Nucleus accumbens (tissue), 56 donors: ENCODE results near the gene ASB6.
A peak's percentile ranks its signal among the peaks of the same experiment; 100 is the strongest.
"Not testable (repeated sequence)": the region's sequence is repeated elsewhere in the genome, so short reads cannot be mapped to it uniquely, and the experiment has no call there.

ENCODE experiments used
- DNase-seq, 56 donors: peaks; one replicate each; lab custom pipeline; 2025; lab: John Stamatoyannopoulos, UW

The ASB6 gene

DNA sequence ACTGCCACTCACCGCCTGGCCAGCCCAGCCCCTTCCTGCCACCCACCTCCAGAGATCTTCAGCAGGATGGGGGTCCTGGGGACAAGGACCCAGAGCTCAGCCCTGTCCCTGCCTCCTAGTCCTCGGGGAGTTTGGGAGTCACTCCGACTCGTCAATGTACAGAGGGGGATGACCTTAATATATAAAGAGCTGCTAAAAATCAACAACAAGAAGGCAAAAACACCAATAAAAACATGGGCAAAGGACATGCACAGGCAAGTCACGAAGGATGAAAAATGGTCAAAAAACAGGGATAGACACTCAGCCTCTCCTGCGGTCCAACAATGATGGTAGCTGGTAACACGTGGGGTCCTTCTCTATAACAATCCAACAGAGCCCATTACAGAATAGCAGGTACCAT lies 4.7 kb upstream of the ASB6 start:
- no peak for DNase-seq

DNA sequence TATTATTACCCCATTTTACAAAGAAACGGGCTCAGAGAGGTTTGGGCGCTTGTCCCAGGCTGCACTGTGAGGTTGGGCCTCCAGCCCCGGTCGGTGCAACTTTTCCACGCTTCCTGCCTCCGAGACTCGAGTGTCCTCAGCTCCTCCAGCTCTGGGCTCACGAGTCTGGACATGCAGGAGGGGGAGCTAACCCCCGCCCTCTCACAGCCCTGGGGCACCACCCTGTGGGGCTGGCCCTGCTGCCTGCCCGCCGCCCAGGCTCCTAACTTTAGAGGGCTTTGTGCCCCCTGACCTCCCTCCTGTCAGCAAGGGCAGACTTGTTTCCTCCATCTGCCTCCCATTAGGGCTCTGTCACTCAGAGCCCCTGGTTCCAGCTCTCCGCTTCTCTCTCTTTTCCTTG lies 4.3 kb upstream of the ASB6 start:
- no peak for DNase-seq

DNA sequence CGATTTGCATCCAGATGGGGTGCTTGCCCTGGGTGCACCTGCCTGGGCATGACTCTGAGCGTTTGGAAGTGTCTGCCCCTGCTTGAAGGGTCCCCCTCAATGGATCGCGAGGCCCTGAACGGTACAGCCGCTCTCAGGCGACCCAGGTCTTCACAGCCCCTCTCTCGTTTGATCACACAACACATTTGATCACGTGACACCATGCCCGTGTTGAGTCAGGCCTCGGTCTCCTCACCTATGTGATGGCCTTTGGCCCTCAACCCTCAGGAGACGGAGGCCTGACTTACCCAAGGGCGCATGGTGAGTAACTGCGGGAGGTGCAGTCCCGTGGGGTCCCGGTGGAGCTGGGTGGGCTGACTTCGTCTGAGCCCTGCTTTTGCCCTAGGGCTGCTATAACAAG lies 3.0 kb upstream of the ASB6 start:
- DNase-seq: no peak

DNA sequence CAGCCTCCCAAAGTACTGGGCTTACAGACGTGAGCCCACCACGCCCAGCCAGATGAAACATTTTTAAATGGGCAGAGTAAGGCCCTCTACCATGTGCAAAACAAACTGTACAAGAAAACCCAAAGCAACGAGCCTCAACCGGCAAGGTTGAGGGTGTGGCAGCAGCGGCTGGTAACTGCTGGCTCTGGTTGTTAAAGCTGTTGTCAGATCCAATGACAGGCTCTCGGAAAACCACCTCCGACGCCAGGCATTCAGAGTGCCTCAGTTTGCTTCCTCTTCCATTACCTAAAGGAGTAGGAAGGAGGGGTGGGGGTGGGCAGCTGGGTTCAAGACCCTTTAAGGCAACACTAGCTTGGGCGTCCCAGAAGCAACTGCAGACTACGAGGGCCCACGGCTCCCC lies 2.4 kb upstream of the ASB6 start:
- no peak for DNase-seq

DNA sequence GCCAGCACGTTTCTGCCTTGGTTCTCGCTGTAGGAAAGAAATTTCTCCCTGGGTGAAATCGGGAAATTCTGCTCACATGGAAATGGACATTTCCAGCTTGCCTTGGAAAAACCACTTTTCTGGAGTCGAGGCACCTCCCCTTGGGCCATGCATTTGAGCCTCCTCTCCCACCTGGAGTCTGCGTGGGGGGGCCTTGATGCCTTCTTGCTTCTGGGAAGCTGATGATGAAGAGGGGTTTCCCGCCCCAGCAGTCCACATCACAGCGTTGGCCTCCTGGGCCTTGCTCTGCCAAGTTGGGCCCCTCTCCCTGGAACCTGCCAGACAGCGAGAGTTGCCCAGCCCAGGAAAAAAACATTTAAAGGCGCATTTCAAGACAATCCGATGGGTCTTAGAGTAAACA lies 1.8 kb upstream of the ASB6 start:
- DNase-seq: no peak

DNA sequence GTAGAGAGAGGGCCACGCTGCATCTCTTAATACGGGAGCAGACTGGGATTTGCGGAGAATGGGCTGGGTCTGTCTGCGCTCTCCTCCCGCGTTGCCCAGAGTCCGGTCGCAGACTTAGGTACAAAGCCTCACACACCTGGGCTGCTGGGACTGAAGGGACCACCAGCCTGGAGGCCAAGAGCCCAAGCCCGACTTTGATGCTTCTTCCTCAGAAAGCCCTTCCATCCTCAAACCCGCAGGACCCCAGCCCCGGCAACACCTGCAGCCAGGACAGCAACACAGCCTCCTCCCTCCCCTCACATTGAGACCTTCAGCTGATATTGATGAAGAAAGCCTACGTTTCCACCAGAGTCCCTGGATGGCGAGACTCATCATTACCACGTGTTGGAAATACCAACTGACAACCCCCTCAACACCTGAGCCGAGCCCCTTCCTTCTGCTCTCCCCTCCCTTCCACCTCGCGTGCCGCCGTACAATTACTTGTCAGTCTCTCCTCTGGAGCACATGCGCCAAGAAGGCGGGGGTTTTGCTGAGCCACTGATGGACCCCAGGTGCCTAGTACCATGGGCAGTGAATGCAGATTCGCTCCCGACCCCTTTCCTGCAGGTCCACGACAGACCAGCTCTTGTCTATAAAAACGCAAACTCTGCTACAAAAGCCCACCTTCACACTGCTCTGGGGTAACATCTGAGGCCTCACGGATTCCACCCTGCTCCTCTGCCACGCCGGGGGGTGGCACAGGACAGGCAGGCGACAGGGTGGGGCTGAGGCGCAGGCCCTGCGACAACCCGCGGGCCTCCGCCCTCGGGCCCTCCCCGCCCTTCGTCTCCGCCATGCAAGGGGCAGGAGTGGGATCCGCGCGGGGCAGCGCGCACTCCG lies 841 bp downstream of the ASB6 start:
- DNase-seq: peak in 7 of 56 donors; percentile 12 to 44 (median 28)

DNA sequence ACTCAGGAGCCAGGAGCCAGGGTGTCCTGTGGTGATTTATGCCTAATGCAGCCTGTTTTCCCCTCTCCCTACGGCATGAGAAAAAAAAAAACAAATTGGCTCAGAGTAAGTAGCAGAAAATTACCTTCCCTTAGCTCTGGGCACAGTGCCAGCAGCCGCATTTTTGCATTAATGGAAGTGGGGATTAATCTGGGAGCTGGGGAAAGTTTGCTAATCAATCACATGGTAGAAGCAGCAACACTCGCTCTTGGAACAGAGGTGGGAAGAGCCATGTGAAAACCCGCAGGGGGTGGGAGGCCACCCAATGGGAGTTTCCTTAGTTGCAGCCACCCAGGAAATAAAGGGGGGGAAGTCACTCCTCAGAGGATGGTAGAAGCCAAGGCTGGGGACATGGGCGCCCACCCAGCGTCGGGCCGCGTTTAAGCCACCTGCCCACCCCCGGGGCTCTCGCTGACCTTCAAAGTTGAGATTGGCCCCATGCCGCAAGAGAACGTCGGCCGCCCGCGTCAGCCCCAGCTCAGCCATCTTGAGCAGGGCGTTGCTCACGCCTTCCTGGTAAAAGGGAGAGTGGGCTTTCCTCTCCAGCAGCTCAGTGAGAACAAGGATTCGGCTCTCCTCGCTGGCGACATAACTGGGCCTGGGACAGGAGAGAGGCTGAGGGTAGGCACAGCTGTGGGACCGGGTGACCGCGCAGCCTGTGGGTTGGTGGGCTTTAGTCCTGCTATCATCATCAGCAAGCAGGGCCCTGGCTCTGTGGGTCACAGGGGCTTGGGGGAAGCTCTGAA lies 1.7 kb downstream of the ASB6 start:
- peak in 39 of 56 donors; percentile 14 to 88 (median 60) for DNase-seq

DNA sequence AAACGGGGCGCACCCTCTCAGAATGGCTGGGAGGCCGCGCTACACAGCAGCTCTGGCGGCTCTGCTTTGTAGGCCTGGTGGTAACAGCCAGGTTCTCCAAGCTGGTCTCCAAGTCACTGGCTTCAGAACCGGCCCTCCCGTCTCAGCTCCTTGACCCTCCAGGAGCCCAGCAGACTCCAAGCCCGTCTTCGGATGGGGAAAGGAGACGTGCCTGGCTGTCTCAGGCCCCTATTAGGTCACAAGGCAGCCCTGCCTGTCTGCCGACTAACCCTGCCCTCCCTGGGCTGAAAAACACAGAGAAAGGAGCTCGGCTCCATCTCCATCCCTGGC lies 2.2 kb downstream of the ASB6 start:
- DNase-seq: no peak

DNA sequence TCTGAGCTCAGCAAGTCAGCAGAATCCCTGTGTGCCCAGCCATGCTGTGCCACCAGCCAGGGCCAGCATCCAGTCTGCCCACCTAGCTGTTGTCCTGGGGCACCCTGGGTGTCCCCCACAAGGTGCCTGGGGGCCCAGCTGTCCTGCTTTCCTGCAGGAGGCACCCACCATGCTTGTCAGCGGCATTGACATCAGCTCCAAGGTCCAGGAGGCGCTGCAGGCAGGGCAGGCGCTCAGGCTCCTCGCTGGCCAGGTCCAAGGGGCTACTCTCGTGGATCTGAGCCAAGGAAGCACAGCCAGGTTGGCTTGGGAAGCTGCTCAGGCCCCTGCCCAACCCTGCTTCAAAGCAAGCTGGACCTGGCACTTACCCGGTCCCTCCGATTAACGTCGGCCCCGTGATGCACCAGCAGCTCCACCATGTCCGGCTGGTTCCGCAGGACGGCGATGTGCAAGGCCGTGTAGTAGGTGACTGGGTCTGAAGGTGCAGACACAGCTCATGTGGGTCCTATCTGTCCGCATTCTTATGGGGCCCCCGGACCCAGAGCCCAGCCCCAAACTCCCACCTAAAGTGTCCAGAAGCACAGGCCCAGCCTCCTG lies 2.8 kb downstream of the ASB6 start:
- DNase-seq: no peak

DNA sequence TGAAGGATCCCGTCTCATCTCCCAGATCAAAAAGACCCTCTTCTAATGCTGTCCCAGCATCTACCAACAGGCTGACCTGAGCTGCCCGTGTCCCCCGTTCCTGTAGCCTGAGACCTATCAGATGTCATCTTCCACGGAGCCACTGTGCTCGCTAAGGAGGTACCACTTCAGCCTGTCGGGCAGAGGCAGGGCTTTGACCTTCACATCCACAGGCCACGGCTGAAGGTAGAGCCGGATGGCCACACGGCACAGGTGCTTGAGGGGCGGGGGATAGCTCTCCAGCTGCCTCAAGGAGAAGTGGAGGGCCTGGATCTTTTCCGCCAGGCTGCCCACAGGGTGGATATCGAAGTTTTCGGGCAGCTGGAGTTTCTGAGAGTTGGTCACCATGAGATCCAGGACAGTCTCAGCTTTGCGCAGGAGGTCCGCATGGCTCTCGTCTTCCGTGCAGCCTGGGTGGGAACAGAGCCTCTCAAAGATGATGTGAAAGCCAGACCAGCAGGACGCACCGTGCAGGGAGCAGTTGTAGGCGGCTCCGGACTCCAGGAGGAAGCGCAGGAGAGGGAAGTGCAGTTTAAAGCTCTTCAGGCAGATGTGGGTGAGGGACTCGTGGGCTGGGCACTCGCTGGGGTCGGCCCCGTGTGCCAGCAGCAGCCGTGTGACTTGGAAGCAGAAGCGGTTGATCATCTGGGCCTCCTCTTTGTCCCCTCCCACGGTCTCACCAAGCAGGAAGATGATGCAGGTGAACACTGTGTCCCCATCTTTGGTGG lies 4.1 kb downstream of the ASB6 start:
- DNase-seq: no peak

DNA sequence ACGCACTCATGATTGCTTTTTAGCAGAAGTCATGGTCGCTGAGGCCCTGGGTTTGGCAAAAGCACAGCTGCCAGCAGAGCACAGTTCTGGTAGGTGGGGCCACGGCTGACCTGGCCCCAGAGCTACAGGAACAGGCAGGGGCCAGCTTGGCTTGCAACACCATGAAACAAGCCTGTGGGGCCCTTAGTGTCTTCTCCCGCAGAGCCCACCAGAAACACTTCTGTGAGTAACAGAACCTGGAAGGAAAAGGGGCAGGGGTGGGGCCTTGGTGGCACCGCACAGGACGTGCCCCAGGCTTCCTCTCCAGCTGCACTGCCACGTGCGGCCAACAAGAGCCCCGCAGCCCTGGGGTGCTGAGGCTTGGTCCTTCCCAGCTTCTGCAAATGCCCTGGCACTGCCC lies 4.8 kb downstream of the ASB6 start:
- no peak for DNase-seq

DNA sequence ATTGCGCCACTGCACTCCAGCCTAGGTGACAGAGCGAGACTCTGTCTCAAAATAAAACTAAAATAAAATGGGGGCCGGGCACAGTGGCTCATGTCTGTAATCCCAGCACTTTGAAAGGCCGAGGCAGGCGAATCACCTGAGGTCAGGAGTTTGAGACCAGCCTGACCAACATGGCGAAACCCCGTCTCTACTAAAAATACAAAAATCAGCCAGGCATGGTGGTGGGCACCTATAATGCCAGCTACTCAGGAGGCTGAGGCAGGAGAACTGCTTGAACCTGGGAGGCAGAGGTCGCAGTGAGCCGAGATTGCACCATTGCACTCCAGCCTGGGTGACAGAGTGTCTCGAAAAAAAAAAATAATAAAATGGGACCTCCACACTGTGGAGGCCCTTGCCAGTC lies 5.6 kb downstream of the ASB6 start:
- DNase-seq: not testable (repeated sequence)

DNA sequence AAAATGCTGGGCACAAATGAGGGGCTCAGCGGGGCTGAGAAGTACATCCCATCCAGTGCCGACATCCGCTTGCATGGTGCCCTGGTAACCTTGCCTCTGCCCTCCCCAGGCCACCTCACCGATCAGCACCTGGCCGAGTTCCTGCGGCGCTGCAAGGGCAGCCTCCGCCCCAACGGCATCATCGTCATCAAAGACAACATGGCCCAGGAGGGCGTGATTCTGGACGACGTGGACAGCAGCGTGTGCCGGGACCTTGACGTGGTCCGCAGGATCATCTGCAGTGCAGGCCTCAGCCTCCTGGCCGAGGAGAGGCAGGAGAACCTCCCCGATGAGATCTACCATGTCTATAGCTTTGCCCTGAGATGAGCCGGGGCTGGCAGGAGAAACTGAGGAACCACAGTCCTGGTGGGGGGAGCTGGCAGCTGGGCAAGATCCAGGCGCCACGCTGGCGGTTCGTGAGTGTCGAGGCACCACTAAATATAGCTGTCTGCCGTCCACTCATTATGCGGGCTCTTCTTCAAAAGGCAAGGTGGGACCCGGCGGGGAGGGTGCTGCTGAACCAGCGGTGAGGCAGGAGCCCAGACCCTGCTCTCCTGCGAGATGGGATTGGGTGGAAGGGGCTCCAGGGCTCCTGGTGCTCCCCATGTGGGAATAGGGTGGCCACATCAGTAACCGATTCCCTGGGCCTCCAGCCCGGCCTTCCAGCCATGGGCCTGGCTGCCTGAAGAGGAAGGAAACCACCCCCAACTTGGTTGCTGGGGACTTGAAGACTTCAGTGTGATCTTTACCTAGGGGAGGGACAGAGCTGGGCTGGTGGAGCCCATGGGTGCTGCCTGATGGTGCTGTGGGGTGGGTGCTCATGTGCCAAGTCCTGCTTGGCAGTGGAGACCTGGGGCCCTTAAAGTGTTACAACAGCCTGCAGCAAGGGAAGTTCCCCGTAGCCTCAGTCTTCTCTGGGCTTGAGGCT lies 6.6 kb downstream of the ASB6 start:
- no peak for DNase-seq

DNA sequence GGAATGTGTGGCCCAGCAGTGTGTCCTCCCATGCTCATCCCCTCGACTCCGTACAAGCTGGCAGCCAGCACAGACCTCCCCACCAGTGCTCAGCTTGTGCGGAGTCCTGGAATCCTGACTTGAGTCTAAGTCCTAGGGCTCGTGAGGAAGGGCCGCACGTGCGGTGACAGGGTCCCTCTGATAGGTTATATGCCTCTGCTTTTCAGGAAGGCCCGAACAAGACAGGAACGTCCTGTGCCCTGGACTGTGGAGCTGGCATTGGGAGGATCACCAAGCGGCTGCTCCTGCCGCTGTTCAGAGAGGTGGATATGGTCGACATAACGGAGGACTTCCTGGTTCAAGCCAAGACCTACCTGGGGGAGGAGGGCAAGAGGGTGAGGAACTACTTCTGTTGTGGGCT lies 8.1 kb downstream of the ASB6 start:
- DNase-seq: no peak

DNA sequence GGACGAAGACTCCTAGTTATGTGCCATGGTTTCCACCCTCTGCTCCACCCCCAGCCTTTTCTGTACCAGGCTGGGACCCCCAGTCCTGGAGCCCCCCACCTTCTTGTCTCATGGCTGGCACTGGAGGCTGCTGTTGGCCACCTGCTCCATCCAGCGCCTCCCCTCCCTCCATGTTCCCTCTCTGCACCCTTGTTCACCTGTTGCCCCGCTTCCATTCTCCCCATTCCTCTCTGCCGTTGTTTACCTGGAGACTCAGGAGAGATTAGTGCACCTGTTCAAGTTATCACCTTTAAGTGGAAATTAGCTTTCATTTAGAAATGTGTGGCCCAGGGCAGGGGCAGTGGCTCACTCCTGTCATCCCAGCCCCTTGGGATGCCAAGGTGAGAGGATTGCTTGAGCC lies 8.7 kb downstream of the ASB6 start:
- no peak for DNase-seq

DNA sequence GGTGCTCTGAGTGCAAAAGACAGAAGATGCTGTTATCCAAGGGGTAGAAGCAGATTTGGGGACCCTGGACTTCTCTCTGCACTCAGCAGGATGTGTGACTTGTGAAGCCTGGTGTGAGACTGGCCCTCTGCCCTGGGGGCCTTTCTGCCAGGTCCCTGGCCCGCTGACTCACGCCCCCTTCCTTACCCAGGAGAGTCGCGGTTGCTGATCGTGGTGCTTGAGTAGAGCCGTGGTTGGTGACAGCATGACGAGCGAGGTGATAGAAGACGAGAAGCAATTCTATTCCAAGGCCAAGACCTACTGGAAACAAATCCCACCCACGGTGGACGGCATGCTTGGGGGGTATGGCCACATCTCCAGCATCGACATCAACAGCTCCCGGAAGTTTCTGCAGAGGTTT lies 9.5 kb downstream of the ASB6 start:
- no peak for DNase-seq

DNA sequence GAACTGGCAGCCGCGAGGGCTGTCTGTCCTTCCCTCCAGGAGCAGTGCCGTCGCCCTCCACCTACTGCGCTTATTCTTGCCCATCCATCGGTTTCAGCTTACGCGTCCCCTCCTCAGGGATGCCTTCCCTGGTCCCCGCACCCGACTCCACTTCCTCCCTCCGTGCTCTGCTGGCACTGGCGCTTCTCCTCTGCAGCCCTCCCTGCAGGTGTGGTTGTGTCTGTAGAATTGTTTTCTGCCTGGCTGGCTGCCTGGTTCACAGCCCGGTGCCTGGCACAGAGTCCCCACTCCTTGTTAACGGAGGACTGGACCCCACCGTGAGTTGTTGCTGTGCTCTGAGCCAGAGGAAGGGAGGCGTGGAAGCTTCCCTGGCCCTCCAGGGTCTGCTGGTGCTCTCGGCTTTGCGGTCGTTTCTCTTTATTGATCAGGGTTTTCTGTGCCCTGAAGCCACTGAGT lies 10.2 kb downstream of the ASB6 start:
- DNase-seq: peak in 1 of 56 donors; percentile 32

DNA sequence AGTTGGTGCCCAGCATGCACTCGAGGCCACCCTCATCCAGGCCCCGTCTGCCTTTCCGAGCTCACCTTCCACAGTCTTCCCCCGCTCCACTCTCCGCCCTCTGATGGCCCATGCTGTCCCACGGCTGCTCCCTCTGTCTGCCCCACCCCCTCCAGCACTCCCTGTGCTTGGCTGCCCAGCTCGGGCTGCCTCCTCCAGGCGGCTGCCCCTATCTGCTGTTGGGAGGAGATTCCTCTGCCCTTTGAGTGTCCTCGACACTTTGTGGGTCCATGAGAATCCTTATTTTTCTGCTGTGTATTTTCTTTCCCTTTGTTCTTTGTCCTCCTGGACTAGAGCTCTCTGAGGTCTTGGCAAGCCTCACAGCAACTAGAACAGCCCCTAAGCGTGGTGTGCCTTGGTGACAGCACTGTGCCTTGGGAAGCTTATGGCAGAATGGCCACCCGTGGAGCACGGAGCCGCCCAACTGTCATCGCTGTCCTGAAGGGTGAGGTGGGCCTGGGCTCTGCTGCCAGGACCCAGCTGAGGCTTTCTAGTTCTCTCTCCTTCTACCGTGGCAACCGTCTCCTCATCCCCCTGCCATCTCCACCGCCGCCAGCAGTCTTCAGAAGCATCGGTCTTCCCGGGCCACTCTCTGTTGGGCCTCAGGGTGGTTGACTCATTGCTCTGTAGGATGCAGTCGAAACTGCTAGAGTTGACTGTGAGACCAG lies 10.8 kb downstream of the ASB6 start:
- DNase-seq: peak in 12 of 56 donors; percentile 15 to 62 (median 39)

DNA sequence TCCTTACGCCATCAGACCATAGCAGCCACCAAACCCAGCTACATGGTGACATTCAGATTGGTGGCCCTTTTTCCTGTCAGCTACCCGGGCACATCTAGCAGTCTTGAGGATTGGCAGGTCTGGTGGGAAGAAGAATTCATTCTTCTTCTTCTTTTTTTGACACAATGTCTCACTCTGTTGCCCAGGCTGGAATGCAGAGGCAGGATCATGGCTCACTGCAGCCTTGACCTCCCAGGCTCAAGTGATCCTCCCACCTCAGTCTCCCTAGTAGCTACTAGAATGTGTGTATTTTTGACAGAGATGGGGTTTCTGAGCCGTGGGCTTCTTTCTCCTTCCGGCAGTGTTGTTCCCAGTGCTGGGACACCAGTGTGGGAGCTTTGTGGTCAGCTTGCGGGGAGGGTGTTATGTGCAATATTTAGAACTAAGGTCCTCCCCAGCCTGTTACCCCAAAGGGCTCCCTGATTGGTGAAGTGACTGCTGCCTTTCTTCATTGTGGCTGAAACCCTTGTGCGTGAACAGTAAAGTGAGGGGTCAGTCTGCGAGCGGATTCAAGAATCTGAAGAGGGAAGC lies 12.6 kb downstream of the ASB6 start:
- DNase-seq: no peak
